GM18498 (cell line): ENCODE measurements around the gene MEG3.
"Not testable (repeated sequence)": the region's sequence is repeated elsewhere in the genome, so short reads cannot be mapped to it uniquely, and the experiment has no call there.

Experiments used
- ATAC-seq: cut with Tn5 transposase; IDR thresholded peaks from one replicate; pipeline ENCODE4 v1.9.1; 2021; ENCODE audit warnings: mild to moderate bottlenecking, moderate library complexity; ENCODE audit not compliant: unreplicated experiment

The MEG3 gene

DNA sequence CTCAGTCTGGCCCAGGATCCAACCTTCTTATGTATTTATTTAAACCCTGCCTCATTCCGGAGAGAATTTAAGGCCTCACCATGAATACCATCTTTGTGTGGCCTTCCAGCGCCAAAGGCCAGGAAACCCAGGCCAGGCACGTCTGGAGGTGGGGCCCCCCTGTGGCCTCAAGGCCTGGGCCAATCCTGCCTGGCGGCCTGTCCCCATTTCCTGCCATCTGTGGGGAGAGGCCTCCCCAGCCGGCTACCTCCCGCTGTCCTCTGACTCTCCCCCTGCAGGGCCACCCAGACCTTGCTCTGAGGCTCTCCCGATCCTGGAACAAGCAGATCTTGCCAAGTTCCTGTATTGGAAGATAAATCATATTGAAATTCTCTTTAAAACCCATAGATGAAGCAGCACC lies 37.4 kb upstream of the MEG3 start:
- no peak for ATAC-seq

DNA sequence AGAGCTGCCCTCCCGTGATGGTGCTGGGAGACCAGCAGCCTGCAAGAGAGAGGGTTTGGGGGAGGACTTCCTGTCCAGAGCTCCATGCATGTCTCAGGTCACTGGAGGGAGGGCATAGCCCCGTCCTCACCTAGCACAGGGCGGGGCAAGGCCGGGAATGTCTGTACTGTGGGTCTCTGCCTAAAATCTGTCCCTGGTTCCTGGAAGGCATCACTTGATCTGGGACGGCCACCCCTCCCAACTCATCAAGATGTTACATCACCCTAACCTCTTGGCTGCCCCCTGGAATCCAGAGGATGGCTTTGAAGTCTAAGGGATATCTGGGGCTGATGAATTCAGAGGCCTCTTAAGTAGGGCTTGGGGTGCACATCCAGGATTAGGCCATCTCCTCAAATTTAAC lies 37.0 kb upstream of the MEG3 start:
- ATAC-seq: no peak

DNA sequence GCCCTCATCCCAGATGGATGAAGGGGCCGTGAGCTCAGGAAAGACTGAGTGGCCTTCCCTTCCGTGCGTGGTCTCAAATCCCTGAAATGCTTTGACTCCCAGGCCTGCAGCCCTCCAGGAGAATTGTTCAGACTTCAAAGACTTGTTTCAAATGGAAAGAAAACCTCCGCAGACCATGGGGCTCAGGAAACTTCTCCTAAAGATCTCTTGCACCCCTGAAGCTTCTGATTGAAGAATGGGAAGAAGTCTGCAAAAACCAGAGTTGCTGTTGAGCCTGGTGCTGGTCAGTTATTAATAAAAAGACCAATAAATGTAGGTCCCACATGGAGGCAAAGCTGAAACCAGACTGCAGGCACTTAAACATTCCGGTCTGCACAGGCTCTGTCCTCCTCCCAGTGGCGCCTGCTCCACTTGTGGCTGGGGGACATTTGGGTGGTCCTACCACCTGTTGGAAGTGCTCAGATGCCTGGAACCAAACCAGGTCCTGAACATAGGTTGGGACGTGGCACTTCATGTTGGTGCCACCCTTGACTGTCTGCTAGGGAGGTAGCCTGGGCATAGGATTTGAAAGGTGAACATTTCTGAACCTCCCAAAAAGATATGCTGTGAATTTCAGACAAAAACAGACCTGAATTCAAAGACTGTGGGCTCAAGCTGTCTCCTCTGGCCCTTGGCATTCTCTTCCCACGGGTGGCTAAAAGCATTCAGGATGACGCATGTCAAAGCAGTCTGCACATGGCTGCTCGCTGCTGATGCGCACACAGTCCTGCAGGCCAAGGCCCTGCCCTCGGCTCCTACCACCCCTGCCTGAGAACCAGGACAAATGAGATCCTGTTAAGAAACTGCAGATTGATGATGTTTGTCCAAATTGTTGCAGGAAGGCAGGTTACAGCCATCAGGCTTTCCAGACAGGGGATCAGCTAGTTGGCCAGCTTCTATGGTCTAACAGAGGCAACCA lies 36.2 kb upstream of the MEG3 start:
- no peak for ATAC-seq

DNA sequence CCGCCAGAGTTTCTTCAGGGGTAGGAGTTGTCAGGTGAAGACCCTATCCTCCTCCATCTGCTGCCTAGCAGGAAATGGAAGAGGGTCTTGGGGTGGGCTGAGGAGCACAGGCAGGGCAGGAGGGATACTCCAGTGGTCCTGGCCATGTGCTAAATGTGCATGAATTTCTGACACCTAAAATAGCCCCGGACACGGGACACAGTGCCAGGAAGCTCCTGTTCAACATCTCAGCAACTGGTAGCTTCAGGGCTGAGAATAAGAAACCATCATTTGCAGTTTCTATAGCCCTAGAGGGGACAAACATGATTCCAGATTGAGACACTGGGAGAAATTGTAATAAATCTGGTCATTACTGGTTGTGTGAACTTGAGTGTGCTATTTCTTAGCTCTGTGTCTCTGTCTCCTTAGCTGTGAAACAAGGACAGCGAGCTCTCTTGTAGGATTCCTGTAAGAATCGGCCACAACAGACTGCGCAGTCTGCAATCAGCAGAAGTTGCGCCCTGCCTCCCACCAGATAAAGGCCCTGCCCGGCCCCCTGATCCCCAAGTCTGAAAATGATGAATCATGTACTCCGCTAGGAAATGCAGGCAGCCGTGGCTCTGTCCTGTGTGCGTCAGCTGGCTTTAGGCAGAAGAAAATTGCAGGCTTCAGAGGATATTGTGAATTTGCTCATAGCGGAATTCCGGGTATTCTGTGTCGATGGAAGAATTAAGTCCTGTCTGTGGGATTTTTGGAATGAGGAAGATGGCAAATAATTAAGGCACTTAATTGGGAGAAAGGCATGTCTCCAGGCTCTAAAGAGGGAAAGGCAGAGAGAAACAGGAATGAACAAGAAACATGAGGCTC lies 35.2 kb upstream of the MEG3 start:
- no peak for ATAC-seq

DNA sequence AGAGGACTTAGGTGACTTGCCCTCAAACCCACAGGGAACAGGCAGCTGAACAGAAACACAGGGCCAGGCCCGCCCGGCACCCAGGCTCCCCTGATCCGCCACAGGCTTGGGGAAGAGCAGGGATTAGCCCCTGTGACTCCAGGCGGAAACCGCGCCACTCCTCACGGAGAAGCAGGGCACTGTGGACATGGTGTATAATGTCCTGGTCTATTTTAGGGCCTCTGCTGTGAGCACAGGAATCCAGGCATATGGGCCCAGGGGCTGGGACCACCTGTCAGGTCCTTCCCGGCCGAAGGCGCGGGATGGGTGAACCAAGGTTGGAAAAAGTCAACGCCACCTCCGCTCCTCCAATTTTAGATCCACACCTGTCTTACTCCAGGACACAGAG lies 34.6 kb upstream of the MEG3 start:
- ATAC-seq: no peak

DNA sequence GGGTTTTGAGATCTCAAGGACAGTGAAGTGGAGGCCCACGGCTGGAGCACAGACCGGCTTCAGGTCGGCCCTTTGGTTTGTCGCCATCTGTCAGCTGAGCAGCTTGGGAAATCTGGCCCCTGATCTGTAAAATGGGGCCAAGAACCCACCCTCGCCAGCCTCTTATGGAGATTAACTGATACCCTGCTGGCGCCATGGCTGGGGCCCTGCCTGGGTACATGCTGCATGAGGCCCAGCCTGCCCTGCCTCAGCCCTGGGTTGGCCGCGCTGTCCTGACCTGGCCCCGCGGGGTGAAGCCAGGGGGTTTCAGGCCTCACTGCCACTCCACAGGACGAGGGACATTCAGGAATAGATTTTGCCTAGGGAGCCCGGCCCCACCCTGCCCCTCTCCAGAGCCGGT lies 33.9 kb upstream of the MEG3 start:
- ATAC-seq: no peak

DNA sequence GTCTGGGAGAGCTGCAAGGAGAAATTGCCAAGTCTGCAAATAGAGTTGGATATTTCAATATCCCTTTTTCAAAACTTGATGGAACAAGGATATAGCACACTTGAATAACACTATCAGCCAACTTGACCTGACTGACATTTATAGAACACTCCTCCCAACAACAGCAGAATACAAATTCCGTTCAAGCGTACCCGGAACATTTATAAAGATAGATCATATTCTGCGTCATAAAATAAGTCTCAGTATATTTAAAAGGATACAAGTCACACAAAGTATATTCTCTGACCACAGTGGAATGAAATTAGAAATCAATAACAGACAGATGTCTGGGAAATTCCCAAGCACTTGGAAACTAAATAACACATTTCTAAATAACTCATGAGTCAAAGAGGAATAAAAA lies 29.0 kb upstream of the MEG3 start:
- no peak for ATAC-seq

DNA sequence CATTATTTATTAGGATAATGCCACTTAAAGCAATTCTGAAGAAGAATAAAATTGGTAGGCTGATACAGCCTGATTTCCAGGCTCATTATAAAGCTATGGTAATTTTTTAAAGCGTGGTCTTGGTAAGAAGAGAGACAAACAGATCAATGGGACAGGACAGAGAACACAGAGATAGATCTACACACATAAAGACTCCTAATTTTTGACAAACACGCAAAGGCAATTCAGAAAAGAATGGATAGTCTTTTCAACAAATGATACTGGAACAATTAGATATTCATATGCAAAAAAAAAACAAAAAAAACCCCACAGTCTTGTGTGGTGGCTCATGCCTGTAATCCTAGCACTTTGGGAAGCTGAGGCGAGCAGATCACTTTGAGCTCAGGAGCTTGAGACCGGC lies 25.9 kb upstream of the MEG3 start:
- ATAC-seq: no peak

DNA sequence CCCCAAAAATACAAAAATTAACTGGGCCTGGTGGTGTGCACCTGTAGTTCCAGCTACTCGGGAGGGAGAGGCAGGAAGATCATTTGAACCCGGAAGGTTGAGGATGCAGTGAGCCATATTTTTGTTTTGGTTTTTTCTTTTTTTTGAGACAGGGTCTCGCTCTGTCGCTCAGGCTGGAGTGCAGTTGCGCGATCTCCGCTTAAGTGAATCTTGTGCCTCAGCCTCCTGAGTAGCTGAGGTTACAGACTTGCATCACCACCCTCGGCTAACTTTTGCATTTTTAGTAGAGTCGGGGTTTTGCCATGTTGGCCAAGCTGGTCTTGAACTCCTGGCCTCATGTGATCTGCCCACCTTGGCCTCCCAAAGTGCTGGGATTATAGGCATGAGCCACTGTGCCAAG lies 24.5 kb upstream of the MEG3 start:
- ATAC-seq: not testable (repeated sequence)

DNA sequence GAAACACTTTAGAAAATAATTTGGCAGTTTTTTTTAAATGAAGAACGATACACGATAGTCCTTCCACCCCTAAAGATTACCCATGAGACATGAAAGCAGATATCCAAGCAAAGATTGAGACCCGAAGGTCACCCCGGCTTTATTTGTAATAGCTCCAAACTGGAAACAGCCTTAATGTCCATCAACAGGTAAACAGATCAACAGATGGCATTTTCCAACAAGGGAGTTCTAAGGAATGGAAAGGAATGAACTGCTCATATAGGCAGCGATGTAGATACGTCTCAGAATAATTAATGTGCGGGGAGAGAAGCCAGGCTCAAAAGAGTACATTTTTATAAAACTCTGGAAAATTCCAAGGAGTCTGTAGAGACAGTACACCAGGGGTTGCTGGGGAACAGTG lies 23.7 kb upstream of the MEG3 start:
- ATAC-seq: no peak

DNA sequence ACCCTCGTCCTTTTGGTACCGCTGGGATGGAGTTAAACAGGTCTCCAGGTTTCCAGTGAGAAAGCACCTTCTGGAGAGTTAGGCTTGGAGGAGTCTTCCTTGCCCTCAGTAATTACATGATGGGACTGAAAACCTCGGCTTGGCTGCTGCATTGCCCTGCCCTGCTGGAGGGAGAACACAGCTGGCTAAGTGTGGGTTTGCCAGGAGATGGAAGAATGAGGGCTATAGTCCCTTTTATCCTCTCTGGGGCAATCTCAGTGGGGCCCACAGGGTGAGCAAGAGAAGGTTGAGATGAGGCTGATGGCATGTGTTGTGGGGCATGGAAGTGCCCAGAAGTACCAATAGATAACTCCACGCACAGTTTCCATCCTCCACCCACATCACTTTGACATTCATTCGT lies 23.2 kb upstream of the MEG3 start:
- no peak for ATAC-seq

DNA sequence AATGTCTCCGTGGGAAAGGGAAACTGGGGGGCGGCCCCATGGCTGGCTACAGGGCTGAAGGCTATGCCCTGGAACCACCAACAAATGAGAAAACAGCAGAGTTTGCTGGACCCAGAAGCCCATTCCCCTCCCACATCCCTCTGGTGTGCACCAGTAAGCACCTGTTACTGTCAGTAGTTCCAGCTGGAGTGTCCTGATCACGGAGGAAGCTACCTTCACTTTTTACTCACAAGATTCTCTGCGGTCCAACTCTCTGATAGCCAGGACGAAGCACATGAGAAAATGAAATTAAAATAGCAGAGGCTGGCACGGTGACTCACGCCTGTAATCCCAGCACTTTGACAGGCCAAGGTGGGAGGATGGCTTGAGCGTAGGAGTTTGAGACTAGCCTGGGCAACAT lies 22.7 kb upstream of the MEG3 start:
- no peak for ATAC-seq

DNA sequence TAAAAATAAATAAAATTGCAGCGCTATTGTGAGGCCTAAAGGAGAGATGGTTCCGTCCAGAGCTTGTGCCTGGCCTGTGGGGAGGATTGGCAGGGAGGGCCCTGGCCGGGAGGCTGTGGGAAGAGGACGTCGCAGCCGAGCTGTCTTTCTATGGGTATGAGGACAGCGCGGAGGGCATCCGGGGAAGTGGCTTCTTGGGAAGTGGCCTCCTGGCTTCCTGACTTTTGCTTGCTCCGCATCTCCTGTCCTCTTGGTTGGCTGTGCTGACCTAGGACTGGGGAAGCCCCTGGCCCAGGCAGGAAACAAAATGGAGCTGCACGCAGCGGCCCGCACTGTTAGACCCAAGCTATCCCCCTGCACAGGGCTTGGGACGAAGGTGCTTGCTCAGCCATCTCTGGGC lies 22.2 kb upstream of the MEG3 start:
- ATAC-seq: no peak

DNA sequence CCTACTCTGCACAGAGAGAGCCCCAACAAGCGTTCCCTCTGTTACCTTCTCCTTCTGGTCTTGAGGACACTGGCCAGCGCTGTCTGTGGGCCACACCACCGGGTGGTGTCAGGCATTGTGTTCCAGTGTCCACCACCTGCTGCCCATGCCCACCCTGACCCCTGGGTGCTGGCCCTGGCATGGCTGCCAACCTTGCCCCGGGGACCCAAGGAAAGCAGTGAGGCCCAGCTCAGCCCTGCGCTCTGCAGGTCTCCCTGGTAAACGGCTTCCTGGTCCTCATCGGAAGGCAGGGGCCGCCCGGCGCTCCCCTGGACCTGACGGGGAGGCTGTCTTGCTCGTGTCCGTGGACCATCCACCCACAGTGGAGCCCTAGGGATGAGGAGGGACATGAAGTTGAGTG lies 21.8 kb upstream of the MEG3 start:
- ATAC-seq: no peak

DNA sequence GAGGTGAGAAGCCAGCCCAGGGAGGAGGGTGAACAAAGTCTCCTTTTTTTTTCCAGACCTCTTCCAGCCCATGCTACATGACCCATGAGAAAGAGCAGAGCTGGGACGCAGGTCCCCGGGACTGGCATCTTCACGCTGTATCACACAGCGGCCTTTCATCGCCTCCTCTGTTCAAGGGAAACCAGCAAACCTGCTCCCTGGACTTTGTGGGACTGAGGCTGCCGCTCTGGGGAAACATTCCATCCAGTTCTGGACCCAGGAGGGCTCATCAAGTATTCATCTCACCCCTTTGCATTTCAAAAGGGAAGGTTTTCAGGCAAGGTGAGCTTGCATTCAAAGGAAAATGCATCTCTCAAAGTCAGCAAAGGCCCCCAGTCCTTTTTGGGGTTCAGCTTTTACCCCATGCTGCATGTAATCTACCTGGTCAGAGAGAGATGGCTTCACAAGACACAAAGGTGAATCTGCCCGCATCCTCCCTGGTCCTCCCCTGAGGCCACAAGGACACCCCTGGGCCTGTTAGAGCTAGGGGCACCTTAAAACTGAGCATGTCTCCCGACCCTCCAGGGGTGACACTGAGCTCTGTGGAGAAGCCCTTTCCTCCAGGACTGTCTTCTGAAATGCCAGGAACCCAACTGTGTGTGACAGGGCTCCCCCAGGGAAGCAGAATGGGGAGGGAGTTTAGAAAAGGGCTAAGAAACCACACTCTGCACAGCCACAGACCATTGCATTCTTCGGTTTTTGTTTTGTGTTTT lies 21.2 kb upstream of the MEG3 start:
- no peak for ATAC-seq

DNA sequence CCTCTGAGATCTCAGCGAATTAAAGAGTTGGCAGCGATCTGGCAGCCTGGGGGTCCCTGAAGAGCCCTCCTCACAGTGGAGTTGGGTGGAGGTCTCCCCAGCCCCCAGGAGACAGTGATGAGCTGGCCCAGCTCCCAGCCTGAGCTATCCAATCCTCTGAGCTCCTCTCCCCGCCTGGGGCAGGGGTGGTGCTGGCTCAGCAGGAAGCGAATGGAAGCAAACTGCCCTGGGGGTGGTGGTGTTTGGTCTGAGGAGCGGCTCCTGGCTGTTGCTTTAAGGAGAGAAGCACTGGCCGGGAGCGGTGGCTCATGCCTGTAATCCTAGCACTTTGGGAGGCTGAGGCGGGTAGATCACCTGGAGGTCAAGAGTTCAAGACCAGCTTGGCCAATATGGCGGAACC lies 19.5 kb upstream of the MEG3 start:
- no peak for ATAC-seq

DNA sequence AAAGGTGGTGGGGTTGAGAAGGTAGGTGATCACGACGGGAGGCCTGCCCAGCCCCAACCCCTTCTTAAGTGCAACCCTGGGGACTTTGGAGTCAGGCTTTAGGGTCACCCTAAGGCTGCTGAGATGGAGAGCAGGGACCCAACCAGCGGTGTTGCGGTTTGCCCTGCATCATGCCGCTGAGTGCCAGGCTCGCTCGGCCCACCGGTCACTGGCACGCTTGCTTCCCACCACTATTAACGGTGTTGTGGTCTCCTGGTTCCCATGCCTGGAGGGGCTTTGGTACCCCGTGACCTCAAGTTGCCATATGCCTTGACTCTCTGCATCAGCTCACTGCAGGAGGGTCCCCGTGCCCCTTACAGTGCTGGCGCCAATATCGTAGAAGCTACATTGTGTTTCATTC lies 18.4 kb upstream of the MEG3 start:
- ATAC-seq: no peak

DNA sequence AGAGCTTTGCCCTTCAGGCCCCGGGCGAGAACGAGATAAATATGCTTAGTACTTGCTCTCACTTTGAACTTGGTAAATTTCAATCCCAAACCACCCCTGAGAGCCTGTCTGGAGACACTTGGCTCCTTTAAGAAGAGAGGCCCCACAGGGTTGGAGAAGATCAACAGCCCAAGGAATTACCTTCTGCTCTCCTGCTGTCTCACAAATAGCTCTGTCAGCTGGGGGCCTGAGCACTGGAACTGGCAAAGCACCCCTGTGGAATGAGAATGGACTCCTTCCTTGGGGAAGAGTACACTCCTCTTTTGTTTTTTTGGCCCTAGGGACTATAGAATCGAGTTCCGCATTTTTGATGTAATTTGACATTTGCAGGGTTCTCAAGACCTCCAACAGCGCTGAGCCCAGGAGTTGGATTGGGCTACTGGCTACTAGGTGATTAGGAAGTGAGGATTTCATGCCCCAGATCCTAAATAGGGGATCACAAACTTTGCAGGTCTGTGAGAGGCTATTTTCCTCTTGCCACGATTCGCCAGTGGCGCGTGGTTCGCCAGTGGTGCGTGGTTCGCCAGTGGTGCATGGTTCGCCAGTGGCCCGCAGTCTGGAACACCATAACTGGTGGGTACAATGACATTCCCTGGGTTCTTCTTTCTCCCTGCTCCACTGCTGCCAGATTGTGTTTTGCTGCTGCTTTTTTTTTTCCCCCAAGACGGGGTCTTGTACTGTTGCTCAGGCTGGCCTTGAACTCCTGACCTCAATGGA lies 17.8 kb upstream of the MEG3 start:
- no peak for ATAC-seq

DNA sequence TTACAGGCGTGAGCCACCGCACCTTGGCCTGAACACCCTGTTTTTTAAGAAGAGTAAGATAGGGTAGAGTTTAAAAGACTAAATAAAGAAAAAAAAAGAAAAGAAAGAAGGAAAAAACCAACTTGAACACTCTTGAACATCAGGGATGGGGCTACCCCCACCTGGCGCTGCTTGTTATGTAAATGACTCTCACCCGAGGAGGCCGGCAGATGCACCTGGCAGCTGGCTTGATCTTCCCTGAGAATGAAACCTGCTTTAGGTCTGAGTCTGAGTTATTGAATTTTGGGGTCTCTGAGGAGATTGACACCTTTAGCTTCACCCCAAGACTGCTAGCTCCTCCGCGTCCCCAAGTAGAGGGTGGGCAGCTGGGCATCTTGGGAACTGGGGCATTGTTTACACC lies 15.5 kb upstream of the MEG3 start:
- ATAC-seq: no peak

DNA sequence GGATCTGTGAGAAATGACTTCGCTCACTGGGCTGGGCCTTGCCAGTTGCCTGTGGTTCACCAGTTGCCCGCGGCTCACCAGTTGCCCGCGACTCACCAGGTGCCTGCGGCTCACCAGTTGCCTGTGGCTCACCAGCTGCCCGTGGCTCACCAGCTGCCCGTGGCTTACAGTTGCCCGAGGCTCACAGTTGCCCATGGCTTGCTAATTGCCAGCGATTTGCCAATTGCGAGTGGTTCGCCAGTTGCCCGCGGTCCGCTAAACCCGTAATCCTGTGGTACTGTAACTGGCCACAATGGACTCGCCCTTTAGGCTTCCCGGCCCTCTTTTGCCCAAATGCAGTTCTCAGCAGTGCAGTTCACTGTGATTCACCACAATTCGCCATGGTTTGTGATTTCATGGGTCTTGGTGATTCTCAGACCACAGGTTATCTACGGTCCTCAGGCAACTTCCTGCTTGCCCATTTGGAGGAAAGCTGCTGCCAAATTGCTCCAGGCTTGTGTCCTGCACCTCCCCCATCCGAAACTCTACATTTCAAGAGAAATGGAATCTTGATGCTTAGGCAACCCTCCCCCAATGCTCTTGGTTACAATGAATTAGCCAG lies 15.0 kb upstream of the MEG3 start:
- ATAC-seq: no peak
